BJ (cell line): Measurements from ENCODE around the gene FHL1. TPM values are rescaled to one million over a fixed set of nuclear protein-coding genes. Genes with fewer than 3 reads are reported as not detected.

Experiments used
- CTCF ChIA-PET: fragments of 350-600 bp; formaldehyde crosslinking; extraction: SDS; loops from one replicate; lab custom pipeline; 2021; ENCODE audit warnings: antibody characterized with exemption, inconsistent platforms; lab: Yijun Ruan, JAX
- POLR2A ChIA-PET: fragments of 300-600 bp; sonication (Branson Sonifier 250); formaldehyde crosslinking; extraction: SDS; loops from one replicate; lab custom pipeline; 2021; ENCODE audit warnings: antibody characterized with exemption; lab: Charles Lee
- DNase-seq: peaks from one replicate; pipeline ENCODE4 v3.0.0-alpha.2; 2011; ENCODE audit warnings: low read depth
- H3K27me3 ChIP-seq: 2 replicates; pipeline ENCODE4 v1.6.0; 2011; ENCODE audit warnings: low read length; ENCODE audit not compliant: control insufficient read depth, insufficient read depth
- H3K36me3 ChIP-seq: 2 replicates; pipeline ENCODE4 v1.5.1; 2011; ENCODE audit warnings: low read length; ENCODE audit not compliant: control insufficient read depth, insufficient read depth
- H3K4me3 ChIP-seq: 2 replicates; pipeline ENCODE4 v1.5.1; 2011; ENCODE audit warnings: low read depth, mild to moderate bottlenecking, control low read depth, low read length
- CTCF ChIP-seq: IDR thresholded peaks from 2 replicates; pipeline ENCODE4 v1.5.1; 2011; ENCODE audit warnings: low read depth, mild to moderate bottlenecking, control low read depth, inconsistent platforms, low read length, moderate library complexity; ENCODE audit not compliant: insufficient read depth
- polyA plus RNA-seq: library from polyadenylated mRNA; depleted of rRNA; stranded (reverse); fragments of >200 nt; gene quantifications from 2 replicates; pipeline ENCODE4 v1.2.3, GENCODE V29; 2011

The FHL1 gene
- polyA plus RNA-seq, 1 experiment: 1,251 TPM

- CTCF ChIA-PET: interaction anchor here (0.6 to 2.1 kb wide), 3 partner anchors 14 to 118 kb away, joined by 3 to 5 read pairs (median 3); no protein-coding TSS in a partner anchor
Measured at GRCh38 chrX:136146614-136147314, 569 bp upstream of the FHL1 start.

GRCh38 chrX:136147976-136148375 is 643 bp downstream of the FHL1 start:
- peak overlapping the region; percentile 50 for H3K4me3 ChIP-seq
- H3K27me3 ChIP-seq: peaks cover 7% of the 10 kb centered on the region
- no peak for DNase-seq
- no peak for TF ChIP-seq CTCF
- CTCF ChIA-PET: interaction anchor here (1.0 kb wide), 1 partner anchor 13 kb away, joined by 3 read pairs; no protein-coding TSS in a partner anchor
- POLR2A ChIA-PET: interaction anchor here (0.7 kb wide), 1 partner anchor 97 kb away, joined by 4 read pairs; no protein-coding TSS in a partner anchor
- H3K36me3 ChIP-seq: no peaks in the 10 kb centered on the region

More at GRCh38 chrX:136146614-136147314, 569 bp upstream of the FHL1 start:
- POLR2A ChIA-PET: no interaction called here
- Histone ChIP-seq H3K27me3 (peaks cover 7% of the 10 kb centered on the region), H3K36me3 (no peaks in the 10 kb centered on the region), H3K4me3 (peak overlapping the region; percentile 50)
- no peak for TF ChIP-seq CTCF
- DNase-seq: no peak

GRCh38 chrX:136148391-136148790 is 1.1 kb downstream of the FHL1 start:
- POLR2A ChIA-PET: interaction anchor here (0.7 kb wide), 1 partner anchor 97 kb away, joined by 4 read pairs; no protein-coding TSS in a partner anchor
- CTCF ChIA-PET: no interaction called here
- no peaks in the 10 kb centered on the region for H3K36me3 ChIP-seq
- H3K27me3 ChIP-seq: peaks cover 7% of the 10 kb centered on the region
- DNase-seq: no peak
- peak overlapping the region; percentile 50 for H3K4me3 ChIP-seq
- TF ChIP-seq CTCF: no peak

GRCh38 chrX:136154998-136155397 is 7.7 kb downstream of the FHL1 start:
- Histone ChIP-seq H3K27me3 (no peaks in the 10 kb centered on the region; the same call in 1 of the 2 replicates), H3K36me3 (no peaks in the 10 kb centered on the region), H3K4me3 (no peak overlapping the region)
- no peak for TF ChIP-seq CTCF
- POLR2A ChIA-PET: no interaction called here
- no peak for DNase-seq
- CTCF ChIA-PET: interaction anchor here (1.3 to 1.9 kb wide), 2 partner anchors 117 to 126 kb away, joined by 4 to 8 read pairs; no protein-coding TSS in a partner anchor

GRCh38 chrX:136156560-136157117 is 9.3 kb downstream of the FHL1 start:
- POLR2A ChIA-PET: no interaction called here
- Histone ChIP-seq H3K36me3 (no peaks in the 10 kb centered on the region), H3K27me3 (no peaks in the 10 kb centered on the region), H3K4me3 (no peak overlapping the region)
- DNase-seq: no peak
- CTCF ChIA-PET: interaction anchor here (0.8 to 1.4 kb wide), 2 partner anchors 9 to 128 kb away, joined by 3 to 5 read pairs; no protein-coding TSS in a partner anchor
- TF ChIP-seq CTCF: no peak
